ENCODE measurements around the gene FADS3. TPM values are rescaled to one million over a fixed set of nuclear protein-coding genes. Genes with fewer than 3 reads are reported as not detected.

The FADS3 gene
- total RNA-seq, 2 experiments from 2014 or later, result 6.9 TPM

GRCh38 chr11:61844909-61845565 lies 46.3 kb downstream of the FADS3 start:
- TF ChIP-seq CTCF (IDR thresholded peaks at IDR 0.05), result no peak
- Mint-ChIP-seq H3K27me3 (no peaks in the 10 kb centered on the region), H3K4me1 (ENCODE audit: low read depth) (no peaks in the 10 kb centered on the region), H3K27ac (no peak overlapping the region), H3K4me3 (no peak overlapping the region), H3K9me3 (no peaks in the 10 kb centered on the region), H3K36me3 (ENCODE audit: low read depth) (no peaks in the 10 kb centered on the region)
- no peaks in the 10 kb centered on the region for H3K4me1 ChIP-seq (ENCODE audit: insufficient read depth, low read length)
- intact Hi-C loops (cut with DNase I, micrococcal nuclease), result no loop called here
- DNase-seq (no peak), ATAC-seq (ENCODE audit: poor library complexity) (no peak)
- POLR2A ChIA-PET, result no interaction called here
- H3K27me3 ChIP-seq (ENCODE audit: control insufficient read depth in 1 of 2, insufficient read depth in 2 of 2, low read length in 2 of 2), result no peaks in the 10 kb centered on the region
- no peaks in the 10 kb centered on the region for H3K9me3 ChIP-seq (ENCODE audit: control insufficient read depth in 1 of 2, insufficient read depth in 1 of 2, low read length in 2 of 2)
- H3K4me3 ChIP-seq (ENCODE audit: low read length), result no peak overlapping the region
- CTCF ChIA-PET, result no interaction called here
- H3K36me3 ChIP-seq (ENCODE audit: insufficient read depth, low read length), result no peaks in the 10 kb centered on the region
- no peak overlapping the region for H3K27ac ChIP-seq (ENCODE audit: low read depth in 1 of 2, low read length in 2 of 2)

- H3K27me3 ChIP-seq (ENCODE audit: control insufficient read depth in 1 of 2, insufficient read depth in 2 of 2, low read length in 2 of 2), result no peaks in the 10 kb centered on the region
- H3K27ac ChIP-seq (ENCODE audit: low read depth in 1 of 2, low read length in 2 of 2), result no peak overlapping the region
- H3K36me3 Mint-ChIP-seq (ENCODE audit: low read depth), result no peaks in the 10 kb centered on the region
- no peaks in the 10 kb centered on the region for H3K36me3 ChIP-seq (ENCODE audit: insufficient read depth, low read length)
- H3K9me3 ChIP-seq (ENCODE audit: control insufficient read depth in 1 of 2, insufficient read depth in 1 of 2, low read length in 2 of 2), result peaks cover 0 to 4% of the 10 kb centered on the region in 2 experiments
- no peak overlapping the region for H3K4me3 ChIP-seq (ENCODE audit: low read length)
- POLR2A ChIA-PET, result no interaction called here
- H3K27ac Mint-ChIP-seq, result no peak overlapping the region
- no peaks in the 10 kb centered on the region for H3K9me3 Mint-ChIP-seq
- CTCF ChIA-PET, result no interaction called here
- ATAC-seq (ENCODE audit: poor library complexity), result no peak
- peak in 1 of 14 experiments; percentile 4 for DNase-seq
- intact Hi-C loops (cut with DNase I, micrococcal nuclease), result no loop called here
- no peaks in the 10 kb centered on the region for H3K4me1 Mint-ChIP-seq (ENCODE audit: low read depth)
- no peaks in the 10 kb centered on the region for H3K4me1 ChIP-seq (ENCODE audit: insufficient read depth, low read length)
- H3K4me3 Mint-ChIP-seq, result no peak overlapping the region
- TF ChIP-seq CTCF (IDR thresholded peaks at IDR 0.05), result no peak
- no peaks in the 10 kb centered on the region for H3K27me3 Mint-ChIP-seq
Measured at GRCh38 chr11:61842528-61842820, 48.9 kb downstream of the FADS3 start.

- Mint-ChIP-seq H3K36me3 (ENCODE audit: low read depth) (no peaks in the 10 kb centered on the region), H3K9me3 (no peaks in the 10 kb centered on the region), H3K4me3 (no peak overlapping the region), H3K27me3 (no peaks in the 10 kb centered on the region), H3K4me1 (ENCODE audit: low read depth) (no peaks in the 10 kb centered on the region), H3K27ac (no peak overlapping the region)
- peaks cover 0 to 4% of the 10 kb centered on the region in 2 experiments for H3K9me3 ChIP-seq (ENCODE audit: control insufficient read depth in 1 of 2, insufficient read depth in 1 of 2, low read length in 2 of 2)
- no peak overlapping the region for H3K4me3 ChIP-seq (ENCODE audit: low read length)
- no peaks in the 10 kb centered on the region for H3K36me3 ChIP-seq (ENCODE audit: insufficient read depth, low read length)
- H3K27ac ChIP-seq (ENCODE audit: low read depth in 1 of 2, low read length in 2 of 2), result no peak overlapping the region
- TF ChIP-seq CTCF (IDR thresholded peaks at IDR 0.05), result no peak
- ChIA-PET POLR2A (no interaction called here), CTCF (interaction anchor here (0.7 kb wide), 1 partner anchor 167 kb away, joined by 3 read pairs; no protein-coding TSS in a partner anchor)
- no peak for DNase-seq
- intact Hi-C loops (cut with DNase I, micrococcal nuclease), result no loop called here
- H3K4me1 ChIP-seq (ENCODE audit: insufficient read depth, low read length), result no peaks in the 10 kb centered on the region
- no peak for ATAC-seq (ENCODE audit: poor library complexity)
- H3K27me3 ChIP-seq (ENCODE audit: control insufficient read depth in 1 of 2, insufficient read depth in 2 of 2, low read length in 2 of 2), result no peaks in the 10 kb centered on the region
Measured at GRCh38 chr11:61841636-61842527, 49.5 kb downstream of the FADS3 start.

Data from CD4-positive, alpha-beta T cell (primary cell).